Activated CD4-positive, alpha-beta T cell treated with anti-CD3 and anti-CD28 coated beads, Interleukin-2, amount 50 U/mL, for 4 hours (primary cell): Measurements from ENCODE around the gene CZIB.
"Not testable (repeated sequence)": the region's sequence is repeated elsewhere in the genome, so short reads cannot be mapped to it uniquely, and the experiment has no call there.

Experiments
- DNase-seq, 2 experiments: peaks; one replicate each; pipeline ENCODE4 v3.0.0-alpha.2; 2020

Gene CZIB

DNA sequence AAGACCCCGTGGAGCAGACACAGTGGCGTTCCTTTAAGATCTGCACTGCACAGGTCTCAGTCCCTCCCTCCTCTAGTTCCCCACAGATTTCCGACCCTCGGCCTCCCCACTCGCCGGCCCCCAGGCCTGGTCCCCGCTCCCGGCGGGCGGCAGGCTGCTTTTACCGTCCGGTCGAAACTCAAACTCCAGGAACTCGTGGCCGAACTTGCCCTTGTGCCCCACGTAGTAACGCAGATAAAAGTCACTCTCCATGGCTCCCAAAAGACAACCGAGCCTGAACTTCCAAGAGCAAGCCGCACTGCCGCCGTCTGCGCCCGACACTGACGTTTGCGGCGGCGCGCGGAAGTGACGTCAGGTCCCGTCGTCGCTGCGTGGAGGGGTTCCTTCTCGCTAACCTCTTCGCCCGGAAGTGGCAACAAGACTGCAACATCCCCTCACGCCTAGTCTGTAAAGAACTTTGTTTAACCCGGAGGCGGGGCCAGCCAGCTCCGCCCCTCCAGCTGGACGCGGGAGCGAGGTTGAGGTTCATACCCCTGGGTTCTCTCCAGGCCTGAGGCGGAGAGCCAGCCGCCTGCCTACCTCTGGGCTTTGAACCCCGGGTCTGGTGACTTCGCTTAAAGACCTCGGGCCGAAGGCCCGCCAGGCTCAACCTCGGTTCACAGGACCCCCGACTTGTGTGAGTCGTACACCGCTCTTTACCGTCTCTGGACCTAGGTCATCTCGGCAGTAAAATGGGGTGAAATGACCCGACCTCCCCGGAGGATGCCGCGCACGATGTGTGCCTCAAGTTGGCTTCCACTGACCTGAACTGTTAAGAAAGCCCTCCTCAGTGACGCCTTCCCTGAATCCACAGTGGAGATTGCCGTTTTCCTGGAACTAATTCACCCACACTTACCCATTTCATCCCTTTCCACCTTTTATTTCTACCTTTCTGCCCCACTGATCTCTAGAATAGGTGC, 18.0 kb upstream of the CZIB start, which contains the start of gene MAGOH:
TSS of gene MAGOH (minus strand) at position 322 of the 959 bp plus-strand sequence. CDS start at position 252, 70 bp downstream.
- DNase-seq: peak; percentile 92 to 93

DNA sequence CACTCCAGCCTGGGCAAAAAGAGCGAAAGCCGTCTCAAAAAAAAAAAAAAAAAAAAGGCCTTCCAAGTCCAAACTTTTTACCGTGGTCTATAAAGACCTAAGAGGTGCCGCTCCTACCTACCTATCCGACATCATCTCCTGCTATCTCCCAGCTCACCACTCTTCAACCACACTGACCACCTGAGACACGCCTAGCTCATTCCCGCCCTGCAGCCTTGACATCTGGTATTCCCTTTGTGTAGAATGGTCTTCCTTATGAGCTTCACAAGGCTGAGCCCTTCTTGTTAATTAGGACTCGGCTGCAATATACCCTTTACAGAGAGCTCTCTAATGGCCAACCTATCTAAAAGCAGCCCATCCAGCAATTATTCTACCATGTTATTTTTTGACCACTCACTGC, 17.2 kb upstream of the CZIB start:
- no peak for DNase-seq

DNA sequence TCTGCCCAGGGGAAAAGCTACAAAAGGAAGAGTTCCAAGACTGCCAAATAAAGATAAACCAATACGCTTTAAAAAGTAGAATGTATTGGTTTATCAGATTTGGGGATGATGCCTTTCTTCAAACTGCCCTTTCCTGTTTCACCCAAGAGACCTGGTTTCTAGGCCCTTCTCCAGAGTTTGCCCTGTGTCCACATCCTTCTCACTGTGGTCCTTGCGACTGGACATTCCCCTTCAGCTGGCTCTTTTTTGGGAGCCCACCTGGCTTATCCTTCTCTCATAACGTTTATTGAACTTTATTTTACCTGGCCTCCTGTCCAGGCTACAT, 490 bp upstream of the CZIB start:
- no peak for DNase-seq

DNA sequence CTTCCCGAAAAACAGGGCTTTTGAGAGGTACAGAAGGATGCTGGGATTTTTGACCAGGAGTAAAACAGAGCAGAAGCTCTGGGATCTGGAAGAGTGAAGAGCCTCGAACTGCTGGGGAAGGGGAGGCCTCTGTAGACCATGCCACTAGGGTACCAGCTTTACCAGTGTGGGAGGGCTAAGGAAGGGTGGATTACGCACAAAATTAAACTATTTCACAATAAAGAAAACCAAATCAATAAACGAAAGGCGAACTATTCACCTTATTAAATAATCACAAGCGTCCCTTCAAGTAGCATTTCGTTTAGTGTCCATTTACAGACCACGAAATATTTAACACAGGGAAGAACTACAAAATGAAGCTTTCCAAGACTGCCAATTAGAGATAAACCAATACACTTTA, 723 bp downstream of the CZIB start:
- DNase-seq: no peak

DNA sequence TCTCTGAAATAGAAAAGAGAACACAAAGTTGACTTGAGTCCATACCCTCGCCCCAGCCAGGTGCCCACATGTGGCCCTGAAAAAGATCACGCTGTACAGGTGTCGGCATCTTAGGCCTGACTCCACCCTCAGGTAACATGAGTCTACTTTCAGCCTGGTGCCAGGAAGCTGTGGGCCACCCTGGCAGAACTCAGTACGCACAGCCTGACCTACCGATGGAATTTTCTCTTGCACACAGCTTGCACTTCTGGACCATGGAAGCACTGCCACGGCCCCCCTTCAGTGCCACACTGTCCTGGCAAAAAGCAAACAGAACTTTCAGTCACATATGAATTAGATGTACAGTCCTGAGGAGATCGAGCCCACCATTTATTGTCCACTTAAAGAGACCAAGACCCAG, 2.2 kb downstream of the CZIB start:
- DNase-seq: no peak

DNA sequence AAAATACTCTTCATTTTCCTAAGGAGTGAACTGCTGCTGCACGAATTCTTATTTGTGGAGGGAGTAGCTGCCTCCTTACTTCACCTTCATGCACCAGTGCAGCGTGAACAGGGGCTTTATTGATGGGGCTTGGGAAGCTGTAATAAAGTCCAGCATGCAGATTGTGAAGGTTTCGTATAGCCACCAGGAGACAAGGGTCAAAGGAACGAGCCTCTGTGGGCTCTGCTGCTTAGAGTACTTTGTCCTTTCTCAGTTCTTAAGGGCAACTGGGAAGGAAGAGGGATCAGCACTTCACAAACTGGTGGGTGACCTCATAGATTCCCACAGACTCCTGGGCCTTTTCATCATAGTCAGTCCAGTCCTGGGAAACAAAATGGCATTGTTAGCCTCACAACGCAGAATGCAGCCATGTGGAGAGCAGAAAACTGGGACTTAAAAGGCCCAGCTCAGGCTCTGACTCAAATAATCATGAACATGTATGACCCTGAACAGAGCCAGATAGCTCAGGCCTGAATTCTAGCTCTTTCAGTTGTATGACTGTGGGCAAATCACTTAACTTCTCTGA, 6.0 kb downstream of the CZIB start:
- DNase-seq: no peak

DNA sequence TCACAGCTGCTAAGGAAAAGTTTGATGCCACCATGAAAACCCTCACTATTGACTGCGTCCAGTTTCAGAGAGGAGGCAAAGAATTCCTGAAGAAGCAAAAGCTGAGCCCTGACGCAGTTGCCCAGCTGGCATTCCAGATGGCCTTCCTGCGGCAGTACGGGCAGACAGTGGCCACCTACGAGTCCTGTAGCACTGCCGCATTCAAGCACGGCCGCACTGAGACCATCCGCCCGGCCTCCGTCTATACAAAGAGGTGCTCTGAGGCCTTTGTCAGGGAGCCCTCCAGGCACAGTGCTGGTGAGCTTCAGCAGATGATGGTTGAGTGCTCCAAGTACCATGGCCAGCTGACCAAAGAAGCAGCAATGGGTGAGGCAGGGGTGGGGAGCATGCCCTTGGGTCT, 9.5 kb downstream of the CZIB start:
- no peak for DNase-seq

DNA sequence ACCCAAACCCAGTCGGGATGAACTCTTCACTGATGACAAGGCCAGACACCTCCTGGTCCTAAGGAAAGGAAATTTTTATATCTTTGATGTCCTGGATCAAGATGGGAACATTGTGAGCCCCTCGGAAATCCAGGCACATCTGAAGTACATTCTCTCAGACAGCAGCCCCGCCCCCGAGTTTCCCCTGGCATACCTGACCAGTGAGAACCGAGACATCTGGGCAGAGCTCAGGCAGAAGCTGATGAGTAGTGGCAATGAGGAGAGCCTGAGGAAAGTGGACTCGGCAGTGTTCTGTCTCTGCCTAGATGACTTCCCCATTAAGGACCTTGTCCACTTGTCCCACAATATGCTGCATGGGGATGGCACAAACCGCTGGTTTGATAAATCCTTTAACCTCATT, 10.1 kb downstream of the CZIB start:
- DNase-seq: no peak

DNA sequence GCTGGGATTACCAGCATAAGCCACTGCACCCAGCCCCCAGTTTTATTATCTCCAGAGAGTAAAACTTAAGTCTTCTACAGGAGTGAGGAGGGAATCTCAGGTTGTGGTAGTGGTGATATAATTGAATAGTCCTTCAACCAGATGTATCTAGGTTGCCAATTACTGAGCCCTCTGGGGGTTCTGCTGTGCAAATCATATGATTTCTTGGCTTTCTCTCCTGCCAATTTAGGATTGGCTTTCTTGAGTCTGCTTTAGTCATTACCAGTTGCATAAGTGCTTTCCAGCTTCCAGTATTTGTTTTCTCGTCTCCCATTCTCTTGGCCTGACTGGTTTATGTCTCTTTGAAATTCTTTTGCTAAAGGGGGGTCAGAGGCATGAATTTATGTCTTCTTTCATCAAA, 12.7 kb downstream of the CZIB start:
- no peak for DNase-seq

DNA sequence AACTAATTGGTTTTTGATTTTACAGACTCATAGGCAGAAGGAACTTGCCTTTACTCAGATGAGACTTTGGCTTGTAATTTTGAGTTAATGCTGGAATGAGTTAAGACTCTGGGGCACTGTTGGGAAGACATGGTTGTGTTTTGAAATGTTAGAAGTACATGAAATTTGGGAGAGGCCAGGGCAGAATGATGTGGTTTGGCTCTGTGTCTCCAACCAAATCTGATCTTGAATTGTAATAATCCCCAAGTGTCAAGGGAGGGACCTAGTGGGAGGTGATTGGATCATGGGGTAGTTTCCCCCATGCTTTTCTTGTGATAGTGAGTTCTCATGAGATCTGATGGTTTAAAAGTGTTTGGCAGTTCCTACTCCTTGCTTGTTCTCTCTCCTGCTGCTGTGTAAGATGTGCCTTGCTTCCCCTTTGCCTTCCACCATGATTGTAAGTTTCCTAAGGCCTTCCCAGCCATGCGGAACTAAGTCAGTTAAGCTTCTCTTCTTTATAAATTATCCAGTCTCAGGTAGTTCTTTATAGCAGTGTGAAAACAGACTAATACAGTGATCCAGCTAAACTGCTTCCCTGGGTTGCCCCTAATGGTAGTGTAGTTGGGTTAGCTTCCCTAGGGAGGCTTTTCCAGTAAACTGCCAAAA, 13.6 kb downstream of the CZIB start:
- no peak for DNase-seq

DNA sequence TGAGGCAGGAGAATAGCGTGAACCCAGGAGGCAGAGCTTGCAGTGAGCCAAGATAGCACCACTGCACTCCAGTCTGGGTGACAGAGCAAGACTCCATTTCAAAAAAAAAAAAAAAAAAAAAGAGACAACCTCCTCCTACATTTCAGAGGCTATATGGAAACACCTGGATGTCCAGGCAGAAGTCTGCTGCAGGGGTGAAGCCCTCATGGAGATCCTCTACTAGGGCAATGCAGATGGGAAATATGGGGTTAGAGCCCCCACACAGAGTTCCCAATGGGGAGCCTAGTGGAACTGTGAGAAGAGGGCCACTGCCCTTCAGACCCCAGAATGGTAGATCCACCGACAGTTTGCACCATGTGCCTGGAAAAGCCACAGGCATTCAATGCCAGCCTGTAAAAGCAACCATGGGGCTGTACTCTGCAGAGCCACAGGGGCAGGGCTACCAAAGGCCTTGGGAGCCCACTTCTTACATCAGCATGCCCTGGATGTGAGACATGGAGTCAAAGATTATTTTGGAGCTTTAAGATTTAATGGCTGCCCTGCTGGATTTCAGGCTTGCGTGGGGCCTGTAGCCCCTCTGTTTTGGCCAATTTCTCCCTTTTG, 14.2 kb downstream of the CZIB start:
- not testable (repeated sequence) for DNase-seq

DNA sequence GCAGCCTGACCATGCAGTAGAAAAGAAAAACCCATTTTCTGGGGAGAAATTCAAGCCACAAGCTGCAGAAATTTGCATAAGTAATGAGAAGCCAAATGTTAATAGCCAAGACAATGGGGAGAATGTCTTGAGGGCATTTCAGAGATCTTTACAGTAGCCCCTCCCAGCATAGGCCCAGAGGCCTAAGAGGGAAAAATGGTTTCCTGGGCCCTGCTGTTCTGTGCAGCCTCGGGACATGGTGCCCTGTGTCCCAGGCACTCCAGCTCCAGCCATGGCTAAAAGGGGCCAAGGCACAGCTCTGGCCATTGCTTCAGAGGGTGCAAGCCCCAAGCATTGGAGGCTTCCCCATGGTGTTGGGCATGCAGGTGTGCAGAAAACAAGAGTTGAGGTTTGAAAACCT, 14.9 kb downstream of the CZIB start:
- not testable (repeated sequence) for DNase-seq

DNA sequence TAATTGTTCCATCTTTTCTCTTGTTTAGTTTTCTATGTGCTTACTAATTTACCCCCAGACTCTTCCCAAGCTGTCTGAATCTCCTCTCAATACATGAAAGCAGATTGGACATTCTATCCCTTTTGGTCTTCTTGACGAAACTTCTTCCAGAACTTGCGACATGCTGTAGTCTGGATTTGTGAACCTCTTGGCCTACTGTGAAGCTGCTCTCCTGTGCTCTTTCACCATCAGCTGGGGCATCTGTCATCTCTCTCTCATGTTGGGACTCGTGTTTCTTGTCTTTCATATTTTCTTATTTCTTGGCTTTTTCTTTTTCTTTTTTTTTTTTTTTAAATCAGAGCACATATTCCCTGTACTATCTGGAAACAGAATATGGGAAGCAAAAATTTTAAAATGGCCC, 17.0 kb downstream of the CZIB start:
- DNase-seq: no peak

DNA sequence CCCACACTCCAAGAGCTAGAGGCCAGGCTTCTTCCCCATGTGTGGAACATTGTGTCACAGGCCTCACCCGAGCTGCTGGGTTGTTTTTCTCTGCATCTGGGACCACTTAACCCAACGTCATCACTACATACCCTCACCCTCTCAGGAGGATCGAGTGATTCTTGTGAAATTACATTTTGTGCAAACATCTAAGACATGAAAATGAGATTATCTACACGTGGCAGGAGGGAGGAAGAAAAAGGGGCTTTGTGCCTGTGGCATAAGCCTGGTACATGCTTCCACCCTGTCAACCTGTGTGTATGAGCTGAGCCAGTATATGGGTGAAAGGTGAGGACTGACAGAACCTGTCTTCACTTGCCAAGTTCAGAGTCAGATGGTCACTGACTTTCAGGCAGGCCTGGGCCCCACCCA, 22.2 kb downstream of the CZIB start:
- no peak for DNase-seq

DNA sequence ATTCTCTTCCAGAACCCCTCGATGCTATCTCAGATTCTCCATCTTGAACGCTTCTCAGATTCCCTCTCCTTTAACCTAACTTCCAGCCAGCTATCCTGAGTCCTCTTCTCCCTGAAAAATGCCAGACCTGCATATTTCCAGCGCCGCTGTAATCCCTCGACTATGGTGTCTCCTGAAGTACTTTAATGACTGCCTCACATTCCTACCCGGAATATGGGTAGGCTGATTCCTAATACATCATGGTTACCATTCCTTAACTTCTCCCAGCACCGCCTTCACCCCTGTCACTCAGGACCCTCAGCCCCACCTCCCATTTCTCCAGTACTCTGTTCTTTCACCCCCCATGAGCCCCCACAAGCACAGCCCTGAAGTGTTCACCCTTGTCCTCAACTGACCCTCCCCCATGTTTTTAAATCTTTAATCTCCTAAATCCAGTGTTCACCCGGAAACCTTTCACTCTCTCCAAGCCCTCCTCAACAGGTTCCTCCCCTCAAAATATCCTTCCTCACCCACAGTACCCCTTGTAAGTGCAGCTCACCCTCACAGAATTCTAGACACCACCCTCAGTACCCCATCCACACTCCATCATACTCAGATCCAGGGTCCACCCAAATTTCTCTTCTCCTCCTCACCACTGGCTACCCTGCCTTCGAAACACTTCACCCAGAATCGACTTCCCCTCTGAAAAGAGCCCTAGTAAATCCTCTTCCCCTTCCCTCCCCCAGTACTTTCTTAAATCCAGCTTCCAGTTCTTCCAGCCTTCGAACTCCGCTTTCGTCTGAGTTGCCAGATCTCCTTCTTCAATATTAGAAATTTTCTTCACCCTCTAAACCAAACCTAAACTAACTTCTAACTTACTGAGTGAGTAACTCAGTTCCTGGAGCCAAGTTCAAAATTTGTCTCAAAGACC, 22.9 kb downstream of the CZIB start:
- DNase-seq: no peak

DNA sequence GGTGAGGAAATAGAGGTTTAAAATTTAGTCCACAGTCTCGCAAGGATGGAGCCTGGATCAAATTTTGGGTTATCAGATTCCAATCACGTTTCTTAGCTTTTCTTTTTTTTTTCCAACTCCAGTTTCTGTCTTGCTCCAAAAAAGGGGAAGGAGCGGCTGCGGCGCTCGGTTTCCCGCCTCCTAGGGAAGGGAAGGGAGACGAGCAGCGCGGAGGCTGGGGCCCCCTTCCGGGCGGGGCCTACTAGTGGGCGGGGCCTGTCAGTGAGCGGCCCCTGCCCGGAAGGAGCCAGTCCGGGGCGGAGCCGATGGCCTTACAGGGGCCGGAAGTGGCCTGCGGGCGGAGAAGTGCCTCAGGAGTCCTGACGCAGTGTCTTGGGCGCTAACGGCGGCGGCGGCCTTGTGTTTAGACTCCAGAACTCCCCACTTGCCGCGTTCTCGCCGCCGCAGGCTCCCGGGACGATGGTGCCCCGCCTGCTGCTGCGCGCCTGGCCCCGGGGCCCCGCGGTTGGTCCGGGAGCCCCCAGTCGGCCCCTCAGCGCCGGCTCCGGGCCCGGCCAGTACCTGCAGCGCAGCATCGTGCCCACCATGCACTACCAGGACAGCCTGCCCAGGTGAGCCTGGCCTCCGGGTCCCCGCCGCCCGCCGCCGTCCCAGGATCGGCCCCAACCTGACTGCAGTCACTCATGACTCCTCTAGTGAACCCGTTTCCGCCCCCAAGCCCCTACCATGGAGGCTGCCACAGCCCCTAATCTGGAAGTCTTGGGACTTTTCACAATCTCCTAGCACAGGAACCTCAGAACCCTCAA, 23.7 kb downstream of the CZIB start, which contains the start of gene CPT2:
TSS of gene CPT2 (plus strand) at position 340 of the 806 bp plus-strand sequence. CDS start at position 460, 120 bp downstream.
- DNase-seq: peak; percentile 78 to 81

DNA sequence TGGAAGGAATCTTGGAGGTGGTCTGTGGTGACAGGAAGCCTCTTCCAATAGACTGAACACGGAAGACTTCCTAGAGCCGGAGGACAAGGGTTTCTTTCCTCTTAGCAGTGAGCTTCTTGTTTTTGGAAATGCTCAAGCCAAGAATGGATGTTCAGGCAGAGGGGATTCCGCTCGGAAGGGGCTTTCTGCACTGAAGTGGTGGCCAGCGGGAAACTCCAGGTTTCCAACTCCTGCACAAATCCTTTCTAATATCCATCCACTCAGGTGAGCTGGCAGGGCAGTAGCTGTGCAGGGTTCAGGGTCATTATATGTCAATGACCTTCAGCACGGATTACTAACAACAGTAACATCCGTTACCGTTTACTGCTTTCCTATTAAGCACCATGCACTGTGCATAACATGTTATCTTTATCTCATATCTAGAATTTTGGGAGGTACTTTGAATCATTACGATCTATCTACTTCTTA, 24.4 kb downstream of the CZIB start:
- DNase-seq: no peak

DNA sequence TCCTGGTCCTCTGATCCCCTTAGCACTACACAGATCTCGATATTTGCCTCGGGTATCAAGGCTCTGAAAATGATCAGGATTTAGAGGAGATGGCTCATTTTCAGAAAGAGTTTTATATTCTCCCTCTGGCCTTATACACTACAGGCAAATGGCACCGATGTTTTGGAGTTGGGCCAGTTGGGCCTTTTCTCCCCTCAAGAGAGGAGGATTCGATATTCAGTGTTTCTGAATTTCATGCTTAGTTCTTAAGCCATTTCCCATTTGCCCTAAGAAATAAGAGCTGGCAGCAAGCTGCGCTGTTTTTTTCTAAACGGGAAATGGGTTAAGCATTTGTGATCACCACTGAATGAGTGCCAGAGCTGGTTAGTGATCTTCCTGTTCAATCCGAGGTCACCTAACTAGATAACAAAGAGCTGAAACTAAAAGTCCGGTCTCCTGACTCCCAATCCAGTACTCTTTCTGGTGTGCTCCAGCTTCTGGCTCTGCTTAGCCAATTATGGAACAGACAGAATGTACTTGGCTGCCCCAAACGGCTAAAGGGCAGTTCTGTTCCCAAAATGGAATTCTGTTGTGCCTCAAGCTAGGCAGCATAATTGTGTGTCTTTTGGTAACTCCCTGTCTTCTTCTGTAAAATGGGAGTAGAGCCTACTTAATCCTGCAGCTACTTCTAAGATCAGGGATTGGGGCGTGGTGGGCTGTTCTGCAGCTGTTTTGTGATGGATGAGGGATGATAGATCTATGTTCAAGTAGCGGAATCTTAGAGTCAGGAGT, 25.0 kb downstream of the CZIB start:
- DNase-seq: no peak

DNA sequence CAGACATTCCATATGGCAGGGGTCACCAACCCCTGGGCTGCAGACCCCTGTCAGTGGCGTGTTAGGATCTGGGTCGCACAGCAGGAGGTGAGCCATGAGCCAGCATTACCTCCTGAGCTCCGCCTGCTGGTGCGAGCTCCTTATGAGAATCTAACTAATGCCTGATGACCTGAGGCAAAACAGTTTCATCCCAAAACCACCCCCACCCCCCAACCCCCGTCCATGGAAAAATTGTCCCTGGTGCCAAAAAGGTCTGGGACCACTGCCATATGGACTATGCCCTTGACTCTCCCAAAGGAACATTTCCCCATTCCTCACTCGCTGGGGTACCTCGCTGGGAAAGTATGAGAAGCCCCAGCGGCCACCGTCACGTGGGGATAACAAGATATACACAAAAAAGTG, 30.2 kb downstream of the CZIB start:
- DNase-seq: no peak

DNA sequence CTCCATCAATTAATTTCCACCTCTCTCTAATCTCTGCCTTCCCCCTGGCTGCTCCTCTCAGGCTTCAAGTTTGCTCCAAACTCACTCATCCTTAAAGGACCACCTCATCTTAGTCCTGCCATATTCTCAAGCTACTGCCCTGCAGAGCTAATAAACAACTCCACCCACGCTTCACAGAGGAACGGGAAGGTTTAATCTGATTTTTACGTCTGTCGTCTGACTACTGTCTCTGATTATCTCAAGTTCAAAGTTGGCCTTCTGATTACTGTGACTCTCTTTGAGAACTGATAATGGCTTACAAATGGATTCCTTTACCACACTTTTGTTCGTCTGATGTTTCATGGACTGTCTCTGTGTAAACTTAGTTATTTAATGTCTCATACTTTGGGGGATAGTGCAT, 31.4 kb downstream of the CZIB start:
- no peak for DNase-seq

DNA sequence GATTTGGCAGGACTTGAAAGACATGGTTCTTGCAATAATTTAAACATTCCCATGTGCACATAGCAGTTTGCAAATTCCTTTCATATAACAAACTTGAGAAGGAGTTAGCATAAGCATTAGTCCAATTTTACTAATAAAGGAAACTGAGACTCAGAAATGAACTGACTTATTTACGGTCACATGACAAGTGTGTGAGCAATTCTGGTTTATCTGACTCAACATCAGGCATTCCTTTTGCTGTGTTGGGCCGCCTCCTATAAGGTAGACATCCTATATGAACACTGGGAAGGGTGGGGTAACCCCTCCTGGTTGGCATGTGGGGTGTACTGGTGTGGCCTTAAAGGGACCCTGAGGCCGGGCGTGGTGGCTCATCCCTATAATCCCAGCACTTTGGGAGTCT, 32.3 kb downstream of the CZIB start:
- no peak for DNase-seq
